Transverse colon (tissue), 4 donors: ENCODE data around the gene EIF4E3. TPM values are rescaled to one million over a fixed set of nuclear protein-coding genes. Genes with fewer than 3 reads are reported as not detected.
A peak's percentile ranks its signal among the peaks of the same experiment; 100 is the strongest.

Experiments
- DNase-seq: peaks from one replicate; pipeline ENCODE4 v3.0.0-alpha.2; 2019
- H3K27ac ChIP-seq, 4 donors: fragments of 200-600 bp; sonication (generic); 2 replicates each; pipeline ENCODE4 v1.5.1; 2016 to 2018; ENCODE audit warnings: inconsistent platforms in 4 of 4
- H3K27me3 ChIP-seq: fragments of 200-600 bp; sonication (generic); 2 replicates; pipeline ENCODE4 v1.5.1; 2017; ENCODE audit warnings: inconsistent platforms
- H3K36me3 ChIP-seq, 4 donors: fragments of 200-600 bp; sonication (generic); 2 replicates each; pipeline ENCODE4 v1.5.1; 2017 to 2019; ENCODE audit warnings: inconsistent platforms in 4 of 4
- H3K4me1 ChIP-seq, 4 donors: fragments of 200-600 bp; sonication (generic); 2 replicates each; pipeline ENCODE4 v1.5.1; 2017 to 2020; ENCODE audit warnings: inconsistent platforms in 4 of 4
- H3K4me3 ChIP-seq, 4 donors: fragments of 200-600 bp; sonication (generic); 1 replicate in 1 of 4; 2 replicates in 3 of 4; pipeline versions ENCODE4 v1.5.1 to v1.6.1; 2017 to 2019; ENCODE audit warnings: inconsistent platforms in 4 of 4
- H3K9me3 ChIP-seq, 2 donors: fragments of 200-600 bp; sonication (generic); 2 replicates each; pipeline ENCODE4 v1.5.1; 2017 to 2019; ENCODE audit warnings: inconsistent platforms in 2 of 2
- CTCF ChIP-seq, 5 experiments: fragments of 200-600 bp in 3 of 5; fragments of 450-650 bp in 2 of 5; sonication (generic) in 3 of 5; IDR thresholded peaks; 1 replicate in 2 of 5; 2 replicates in 3 of 5; pipeline ENCODE4 v1.5.1; 2016 to 2017; ENCODE audit warnings: antibody characterized with exemption in 5 of 5, inconsistent platforms in 3 of 5, mild to moderate bottlenecking in 2 of 5, moderate library complexity in 1 of 5
- EP300 ChIP-seq: sonication (generic); formaldehyde crosslinking; IDR thresholded peaks from one replicate; pipeline ENCODE4 v1.6.1; 2017; ENCODE audit warnings: antibody characterized with exemption, low read depth
- POLR2A ChIP-seq: fragments of 450-650 bp; IDR thresholded peaks from one replicate; pipeline ENCODE4 v1.6.1; 2016; ENCODE audit warnings: antibody characterized with exemption, mild to moderate bottlenecking, moderate library complexity
- POLR2AphosphoS5 ChIP-seq, 3 donors: sonication (generic); formaldehyde crosslinking; IDR thresholded peaks; one replicate each; pipeline ENCODE4 v1.6.1; 2016; ENCODE audit warnings: antibody characterized with exemption in 3 of 3
- WGBS, 2 donors: methylation state at CpG; one replicate each; pipeline ENCODE4 v1.1.5; 2018; ENCODE audit warnings: low coverage in 1 of 2; 5-methylcytosine and 5-hydroxymethylcytosine counted together
- in situ Hi-C, 4 donors: fragments of 200-750 bp; cut with MboI; loops; one replicate each; pipeline versions ENCODE4 v1.15.0 to v1.15.1; 2017; ENCODE audit warnings: low sequenced_read_pairs in 3 of 4, low pct_ligation_motif_present in 1 of 4, low pct_unique_long_range_greater_than_20kb in 1 of 4
- intact Hi-C: fragments of 100-400 bp; cut with DNase I; formaldehyde crosslinking; loops from one replicate; pipeline ENCODE4 v1.15.1; 2023; ENCODE audit warnings: low total_unique reads
- total RNA-seq, 4 donors: library from RNA; depleted of rRNA; stranded (reverse); fragments of >200 nt; gene quantifications; one replicate each; pipeline ENCODE4 v1.1.0, GENCODE V29; 2016

Gene EIF4E3
- total RNA-seq, 4 donors from 2014 or later = 6.0 to 35.6 (median 19.4) TPM

GRCh38 chr3:71657831-71658530 is 67.2 kb downstream of the EIF4E3 start:
- Histone ChIP-seq H3K9me3 (no peaks in the 10 kb centered on the region), H3K4me3 (no peak overlapping the region), H3K36me3 (no peaks in the 10 kb centered on the region), H3K4me1 (peaks cover 0 to 14% (median 0%) of the 10 kb centered on the region in 4 donors), H3K27ac (peak overlapping the region; percentile 38 to 76 (median 60)), H3K27me3 (no peaks in the 10 kb centered on the region)
- DNase-seq = peak; percentile 72
- 53 to 65% methylated on average over 7 to 12 of the region's 12 CpGs for WGBS, 2 donors
- in situ Hi-C loops = loop anchor here in 2 of 4 donors (10.0 to 25.0 kb wide), 3 partner anchors 1113 to 1596 kb away; no protein-coding TSS in a partner anchor
- no peak for TF ChIP-seq EP300
- peak; percentile 32 to 77 (median 59) for TF ChIP-seq POLR2AphosphoS5 (IDR thresholded peaks at IDR 0.05)
- intact Hi-C loops = no loop called here

GRCh38 chr3:71655061-71655460 is 70.1 kb downstream of the EIF4E3 start:
- Histone ChIP-seq H3K36me3 (no peaks in the 10 kb centered on the region), H3K9me3 (no peaks in the 10 kb centered on the region), H3K27ac (no peak overlapping the region), H3K27me3 (no peaks in the 10 kb centered on the region), H3K4me3 (no peak overlapping the region), H3K4me1 (peaks cover 0 to 18% (median 6%) of the 10 kb centered on the region in 4 donors)
- intact Hi-C loops (no loop called here), in situ Hi-C loops (loop anchor here in 2 of 4 donors (10.0 to 25.0 kb wide), 3 partner anchors 1110 to 1593 kb away; no protein-coding TSS in a partner anchor)
- 93 to 96% methylated on average over 6 to 8 of the region's 8 CpGs for WGBS, 2 donors
- DNase-seq = no peak
- no peak for TF ChIP-seq POLR2AphosphoS5 (IDR thresholded peaks at IDR 0.05)
- no peak for TF ChIP-seq POLR2A
- no peak for TF ChIP-seq EP300
- no peak for TF ChIP-seq CTCF (IDR thresholded peaks at IDR 0.05)

GRCh38 chr3:71653414-71653807 is 71.8 kb downstream of the EIF4E3 start:
- no peaks in the 10 kb centered on the region for H3K27me3 ChIP-seq
- in situ Hi-C loops = loop anchor here in 2 of 4 donors (10.0 to 25.0 kb wide), 3 partner anchors 1109 to 1591 kb away; no protein-coding TSS in a partner anchor
- TF ChIP-seq POLR2AphosphoS5 (IDR thresholded peaks at IDR 0.05) (no peak), EP300 (no peak), CTCF (IDR thresholded peaks at IDR 0.05) (no peak), POLR2A (no peak)
- no peaks in the 10 kb centered on the region for H3K9me3 ChIP-seq
- H3K27ac ChIP-seq = no peak overlapping the region
- intact Hi-C loops = no loop called here
- no peak overlapping the region for H3K4me3 ChIP-seq
- 74 to 84% methylated on average over 4 to 6 of the region's 6 CpGs for WGBS, 2 donors
- peaks cover 0 to 12% (median 6%) of the 10 kb centered on the region in 4 donors for H3K4me1 ChIP-seq
- DNase-seq = no peak
- H3K36me3 ChIP-seq = no peaks in the 10 kb centered on the region

GRCh38 chr3:71652781-71653413 is 72.3 kb downstream of the EIF4E3 start:
- in situ Hi-C loops = loop anchor here in 2 of 4 donors (10.0 to 25.0 kb wide), 3 partner anchors 1108 to 1591 kb away; no protein-coding TSS in a partner anchor
- TF ChIP-seq CTCF (IDR thresholded peaks at IDR 0.05) = peak; percentile 30 to 48 (median 45)
- TF ChIP-seq EP300 = no peak
- peak in 1 of 3 donors; percentile 13 for TF ChIP-seq POLR2AphosphoS5 (IDR thresholded peaks at IDR 0.05)
- Histone ChIP-seq H3K9me3 (no peaks in the 10 kb centered on the region), H3K27me3 (no peaks in the 10 kb centered on the region), H3K27ac (no peak overlapping the region), H3K4me3 (no peak overlapping the region), H3K36me3 (no peaks in the 10 kb centered on the region), H3K4me1 (peaks cover 0 to 12% (median 6%) of the 10 kb centered on the region in 4 donors)
- intact Hi-C loops = no loop called here
- peak; percentile 37 for DNase-seq
- WGBS, 2 donors = 26 to 27% methylated on average over 14 of the region's 14 CpGs
